HEK293 (cell line): ENCODE measurements around the gene ARGLU1.

ENCODE experiments used
- CTCF ChIA-PET: fragments of 350-600 bp; formaldehyde crosslinking; extraction: SDS; loops from one replicate; lab custom pipeline; 2021; ENCODE audit warnings: antibody characterized with exemption; lab: Yijun Ruan, JAX
- POLR2A ChIA-PET: fragments of 300-600 bp; formaldehyde crosslinking; extraction: SDS; loops from one replicate; lab custom pipeline; 2020; ENCODE audit warnings: antibody characterized with exemption, inconsistent platforms; lab: Yijun Ruan, JAX
- H3K27ac ChIP-seq: fragments of 200-500 bp; sonication (Bioruptor generic); 2 replicates; pipeline ENCODE4 v1.5.1; 2014; ENCODE audit warnings: low read depth, low read length, control low read depth, inconsistent platforms; ENCODE audit errors: extremely low read depth
- H3K36me3 ChIP-seq, 2 experiments: fragments of 200-500 bp in 1 of 2; sonication (Bioruptor generic) in 1 of 2; 1 replicate in 1 of 2; 2 replicates in 1 of 2; pipeline ENCODE4 v1.5.1; 2014 to 2017; ENCODE audit warnings: inconsistent platforms in 2 of 2, low read length in 2 of 2; ENCODE audit not compliant: control insufficient read depth in 2 of 2, insufficient read depth in 1 of 2
- H3K4me1 ChIP-seq: fragments of 200-500 bp; sonication (Bioruptor generic); 2 replicates; pipeline ENCODE4 v1.5.1; 2014; ENCODE audit warnings: mild to moderate bottlenecking, low read length, inconsistent platforms; ENCODE audit not compliant: control insufficient read depth, insufficient read depth
- H3K4me3 ChIP-seq: 2 replicates; pipeline ENCODE4 v1.5.1; 2011; ENCODE audit warnings: low read depth, mild to moderate bottlenecking, control low read depth, low read length, moderate library complexity
- H3K9me3 ChIP-seq: fragments of 200-500 bp; sonication (Bioruptor generic); 2 replicates; pipeline ENCODE4 v1.5.1; 2014; ENCODE audit warnings: low read depth, low read length, inconsistent platforms; ENCODE audit not compliant: control insufficient read depth, insufficient read depth
- GFI1B ChIP-seq: fragments of 450-650 bp; formaldehyde crosslinking; IDR thresholded peaks from 2 replicates; pipeline ENCODE4 v1.5.1; 2016; ENCODE audit warnings: missing biosample characterization, missing genetic modification characterization
- KLF1 ChIP-seq: fragments of 450-650 bp; formaldehyde crosslinking; IDR thresholded peaks from 2 replicates; pipeline ENCODE4 v1.5.1; 2016; ENCODE audit warnings: missing biosample characterization, missing genetic modification characterization
- KLF7 ChIP-seq: fragments of 450-650 bp; formaldehyde crosslinking; IDR thresholded peaks from 2 replicates; pipeline ENCODE4 v1.5.1; 2016; ENCODE audit warnings: missing biosample characterization, missing genetic modification characterization, borderline replicate concordance
- MYNN ChIP-seq: fragments of 450-650 bp; formaldehyde crosslinking; IDR thresholded peaks from 2 replicates; pipeline ENCODE4 v1.5.1; 2016; ENCODE audit warnings: missing biosample characterization, missing genetic modification characterization, borderline replicate concordance
- OSR2 ChIP-seq: fragments of 450-650 bp; formaldehyde crosslinking; IDR thresholded peaks from 2 replicates; pipeline ENCODE4 v1.5.1; 2016; ENCODE audit warnings: missing biosample characterization, missing genetic modification characterization
- PRDM4 ChIP-seq: fragments of 450-650 bp; formaldehyde crosslinking; IDR thresholded peaks from 2 replicates; pipeline ENCODE4 v1.5.1; 2017; ENCODE audit warnings: missing biosample characterization, missing genetic modification characterization
- SCRT2 ChIP-seq: fragments of 450-650 bp; formaldehyde crosslinking; IDR thresholded peaks from 2 replicates; pipeline ENCODE4 v1.5.1; 2016; ENCODE audit warnings: missing biosample characterization, missing genetic modification characterization
- SP3 ChIP-seq: fragments of 450-650 bp; formaldehyde crosslinking; IDR thresholded peaks from 2 replicates; pipeline ENCODE4 v1.5.1; 2016; ENCODE audit warnings: missing biosample characterization, missing genetic modification characterization
- TSHZ1 ChIP-seq: fragments of 450-650 bp; formaldehyde crosslinking; IDR thresholded peaks from 2 replicates; pipeline ENCODE4 v1.5.1; 2016; ENCODE audit warnings: missing biosample characterization, missing genetic modification characterization, borderline replicate concordance
- ZBTB20 ChIP-seq: fragments of 450-650 bp; formaldehyde crosslinking; IDR thresholded peaks from 2 replicates; pipeline ENCODE4 v1.5.1; 2016; ENCODE audit warnings: missing biosample characterization, missing genetic modification characterization
- ZBTB44 ChIP-seq: fragments of 450-650 bp; IDR thresholded peaks from 2 replicates; pipeline ENCODE4 v1.5.1; 2018; ENCODE audit warnings: missing biosample characterization, mild to moderate bottlenecking, missing genetic modification characterization
- ZNF157 ChIP-seq: fragments of 450-650 bp; formaldehyde crosslinking; IDR thresholded peaks from 2 replicates; pipeline ENCODE4 v1.5.1; 2016; ENCODE audit warnings: missing biosample characterization, missing genetic modification characterization
- ZNF214 ChIP-seq: fragments of 450-650 bp; formaldehyde crosslinking; IDR thresholded peaks from 2 replicates; pipeline ENCODE4 v1.5.1; 2017; ENCODE audit warnings: missing biosample characterization, mild to moderate bottlenecking, missing genetic modification characterization, borderline replicate concordance
- ZNF335 ChIP-seq: fragments of 450-650 bp; formaldehyde crosslinking; conservative IDR thresholded peaks from 2 replicates; pipeline ENCODE4 v1.5.1; 2016; ENCODE audit warnings: missing biosample characterization, missing genetic modification characterization
- ZNF350 ChIP-seq: fragments of 450-650 bp; formaldehyde crosslinking; IDR thresholded peaks from 2 replicates; pipeline ENCODE4 v1.5.0; 2017; ENCODE audit warnings: missing biosample characterization, mild to moderate bottlenecking, missing genetic modification characterization
- ZNF366 ChIP-seq: fragments of 450-650 bp; formaldehyde crosslinking; conservative IDR thresholded peaks from 2 replicates; pipeline ENCODE4 v1.5.1; 2016; ENCODE audit warnings: missing biosample characterization, missing genetic modification characterization
- ZNF404 ChIP-seq: fragments of 450-650 bp; formaldehyde crosslinking; IDR thresholded peaks from 2 replicates; pipeline ENCODE4 v1.5.1; 2017; ENCODE audit warnings: missing biosample characterization, missing genetic modification characterization
- ZNF530 ChIP-seq: fragments of 450-650 bp; formaldehyde crosslinking; IDR thresholded peaks from 2 replicates; pipeline ENCODE4 v1.5.1; 2016; ENCODE audit warnings: low read depth, missing biosample characterization, missing genetic modification characterization
- ZNF558 ChIP-seq: fragments of 450-650 bp; formaldehyde crosslinking; IDR thresholded peaks from 2 replicates; pipeline ENCODE4 v1.5.1; 2016; ENCODE audit warnings: missing biosample characterization, missing genetic modification characterization
- ZNF658 ChIP-seq: fragments of 450-650 bp; formaldehyde crosslinking; IDR thresholded peaks from 2 replicates; pipeline ENCODE4; 2016; ENCODE audit warnings: missing biosample characterization, missing genetic modification characterization
- ZNF747 ChIP-seq: fragments of 450-650 bp; formaldehyde crosslinking; IDR thresholded peaks from 2 replicates; pipeline ENCODE4 v1.5.1; 2016; ENCODE audit warnings: missing biosample characterization, missing genetic modification characterization
- ZSCAN16 ChIP-seq: fragments of 450-650 bp; formaldehyde crosslinking; IDR thresholded peaks from 2 replicates; pipeline ENCODE4 v1.5.1; 2016; ENCODE audit warnings: missing biosample characterization, missing genetic modification characterization

Gene ARGLU1

GRCh38 chr13:106498158-106498557 lies 69.8 kb downstream of the ARGLU1 start (continued):
- no peak for TF ChIP-seq KLF1 (tag by site-specific recombination)
- no peak for TF ChIP-seq ZNF658 (tag by site-specific recombination)
- no peak for TF ChIP-seq ZNF404 (tag by site-specific recombination)

GRCh38 chr13:106497079-106497478 lies 70.9 kb downstream of the ARGLU1 start:
- H3K4me1 ChIP-seq: peaks cover 38% of the 10 kb centered on the region
- no peak overlapping the region for H3K4me3 ChIP-seq
- H3K36me3 ChIP-seq: peaks cover 6 to 49% of the 10 kb centered on the region in 2 experiments; a peak in 2 of 3 replicates
- H3K9me3 ChIP-seq: no peaks in the 10 kb centered on the region
- ChIA-PET POLR2A (no interaction called here), CTCF (no interaction called here)
- no peak overlapping the region for H3K27ac ChIP-seq
- TF ChIP-seq ZNF558 (tag by site-specific recombination) (no peak), ZNF530 (tag by site-specific recombination) (no peak), ZBTB20 (tag by site-specific recombination) (no peak), ZNF157 (tag by site-specific recombination) (no peak), ZNF214 (tag by site-specific recombination) (no peak), ZNF747 (tag by site-specific recombination) (no peak), PRDM4 (no peak), MYNN (tag by site-specific recombination) (no peak), GFI1B (tag by site-specific recombination) (no peak)

GRCh38 chr13:106496072-106496997 lies 71.6 kb downstream of the ARGLU1 start:
- POLR2A ChIA-PET: no interaction called here

GRCh38 chr13:106494936-106495335 lies 73.0 kb downstream of the ARGLU1 start:
- CTCF ChIA-PET: no interaction called here
- POLR2A ChIA-PET: no interaction called here
- Histone ChIP-seq H3K4me3 (no peak overlapping the region), H3K36me3 (peaks cover 10 to 62% of the 10 kb centered on the region in 2 experiments; a peak in 2 of 3 replicates), H3K4me1 (peaks cover 31% of the 10 kb centered on the region), H3K9me3 (no peaks in the 10 kb centered on the region), H3K27ac (no peak overlapping the region)
- TF ChIP-seq ZNF335 (tag by site-specific recombination) (no peak), OSR2 (tag by site-specific recombination) (no peak), TSHZ1 (tag by site-specific recombination) (no peak), ZNF366 (tag by site-specific recombination) (no peak), KLF7 (tag by site-specific recombination) (no peak), ZBTB44 (tag by site-specific recombination) (no peak), SP3 (no peak), ZNF350 (tag by site-specific recombination) (no peak)

More at GRCh38 chr13:106496072-106496997, 71.6 kb downstream of the ARGLU1 start:
- H3K36me3 ChIP-seq: peaks cover 7 to 55% of the 10 kb centered on the region in 2 experiments; a peak in 2 of 3 replicates
- TF ChIP-seq SCRT2 (tag by site-specific recombination) (peak; percentile 58), ZSCAN16 (tag by site-specific recombination) (no peak)
- TF ChIP-seq, all 188 proteins: peak for 1
- CTCF ChIA-PET: no interaction called here
- H3K4me1 ChIP-seq: peaks cover 38% of the 10 kb centered on the region
- H3K4me3 ChIP-seq: no peak overlapping the region
- no peaks in the 10 kb centered on the region for H3K9me3 ChIP-seq
- H3K27ac ChIP-seq: no peak overlapping the region
